GM19438 (cell line): ENCODE results near the gene MEI1.
"Not testable (repeated sequence)": the region's sequence is repeated elsewhere in the genome, so short reads cannot be mapped to it uniquely, and the experiment has no call there.

ENCODE experiments used
- ATAC-seq: cut with Tn5 transposase; IDR thresholded peaks from one replicate; pipeline ENCODE4 v1.9.1; 2021; ENCODE audit warnings: low read depth; ENCODE audit not compliant: unreplicated experiment

MEI1 gene

GRCh38 chr22:41682033-41682807, 17.1 kb upstream of the MEI1 start:
- peak; percentile 70 for ATAC-seq

GRCh38 chr22:41683052-41683451, 16.3 kb upstream of the MEI1 start:
- ATAC-seq: no peak

- ATAC-seq: no peak
Observed at GRCh38 chr22:41683616-41684015, 15.7 kb upstream of the MEI1 start.

- ATAC-seq: no peak
Observed at GRCh38 chr22:41684194-41684593, 15.1 kb upstream of the MEI1 start.

GRCh38 chr22:41686890-41687289, 12.4 kb upstream of the MEI1 start:
- not testable (repeated sequence) for ATAC-seq

- no peak for ATAC-seq
Observed at GRCh38 chr22:41687901-41688364, 11.4 kb upstream of the MEI1 start.

- peak; percentile 82 for ATAC-seq
Observed at GRCh38 chr22:41688365-41689211, 10.7 kb upstream of the MEI1 start, which contains the start of gene SNU13. Gene SNU13, minus strand, starts transcription at chr22:41688867. Its CDS starts 71 bp downstream, at chr22:41688796.

- ATAC-seq: no peak
Observed at GRCh38 chr22:41690476-41690875, 8.8 kb upstream of the MEI1 start.

GRCh38 chr22:41695211-41695610, 4.1 kb upstream of the MEI1 start:
- no peak for ATAC-seq

- no peak for ATAC-seq
Observed at GRCh38 chr22:41696703-41697102, 2.6 kb upstream of the MEI1 start.

GRCh38 chr22:41697126-41697775, 2.1 kb upstream of the MEI1 start:
- no peak for ATAC-seq

- no peak for ATAC-seq
Observed at GRCh38 chr22:41700108-41700364, 733 bp downstream of the MEI1 start.

- no peak for ATAC-seq
Observed at GRCh38 chr22:41702763-41703162, 3.5 kb downstream of the MEI1 start.

GRCh38 chr22:41709341-41709740, 10.0 kb downstream of the MEI1 start:
- no peak for ATAC-seq

- no peak for ATAC-seq
Observed at GRCh38 chr22:41713004-41713403, 13.7 kb downstream of the MEI1 start.

GRCh38 chr22:41722496-41722895, 23.2 kb downstream of the MEI1 start:
- ATAC-seq: no peak

- ATAC-seq: no peak
Observed at GRCh38 chr22:41725510-41726110, 26.3 kb downstream of the MEI1 start.

- no peak for ATAC-seq
Observed at GRCh38 chr22:41731609-41732008, 32.3 kb downstream of the MEI1 start.

- no peak for ATAC-seq
Observed at GRCh38 chr22:41732096-41732772, 32.9 kb downstream of the MEI1 start.

- not testable (repeated sequence) for ATAC-seq
Observed at GRCh38 chr22:41733241-41733640, 33.9 kb downstream of the MEI1 start.
